Measurements from ENCODE around the gene SECTM1.
A peak's percentile ranks its signal among the peaks of the same experiment; 100 is the strongest.

The SECTM1 gene

GRCh38 chr17:82314012-82314726, 19.4 kb downstream of the SECTM1 start:
- no peak for DNase-seq

DNA sequence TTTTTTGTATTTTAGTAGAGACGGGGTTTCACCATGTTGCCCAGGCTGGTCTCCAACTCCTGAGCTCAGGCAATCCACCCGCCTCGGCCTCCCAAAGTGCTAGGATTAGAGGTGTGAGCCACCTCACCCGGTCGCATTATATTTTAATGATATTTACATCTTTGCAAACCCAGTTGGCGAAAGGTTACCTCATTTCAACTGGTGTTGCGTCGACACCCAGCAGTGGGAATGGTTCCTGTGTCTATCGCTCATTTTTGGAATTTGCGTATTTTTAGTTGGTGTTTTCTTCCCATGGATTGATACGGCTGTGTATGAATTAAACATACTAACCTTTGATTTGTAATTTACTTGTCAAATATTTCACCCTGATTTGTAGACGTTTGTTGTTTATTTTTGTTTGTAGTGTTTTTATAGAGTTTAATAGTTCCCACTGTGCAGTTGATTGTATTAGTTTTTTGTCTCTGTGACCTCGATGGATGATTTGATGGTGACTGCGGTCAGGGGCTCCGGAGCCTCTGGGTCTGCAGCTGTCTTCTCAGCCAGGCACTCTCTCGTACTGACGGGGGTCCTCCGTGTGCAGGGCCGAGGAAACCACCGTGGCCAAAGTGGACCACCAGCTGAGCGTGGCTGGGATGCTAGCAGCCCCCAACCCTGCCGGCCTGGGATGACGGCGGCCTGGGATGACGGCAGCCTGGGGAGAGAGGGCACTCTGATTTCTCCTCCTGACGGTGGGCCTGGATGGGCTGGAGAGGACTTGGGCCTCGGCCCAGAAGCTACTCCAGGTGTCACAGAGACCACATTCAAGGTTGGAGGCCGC, 20.2 kb downstream of the SECTM1 start:
- DNase-seq = no peak

DNA sequence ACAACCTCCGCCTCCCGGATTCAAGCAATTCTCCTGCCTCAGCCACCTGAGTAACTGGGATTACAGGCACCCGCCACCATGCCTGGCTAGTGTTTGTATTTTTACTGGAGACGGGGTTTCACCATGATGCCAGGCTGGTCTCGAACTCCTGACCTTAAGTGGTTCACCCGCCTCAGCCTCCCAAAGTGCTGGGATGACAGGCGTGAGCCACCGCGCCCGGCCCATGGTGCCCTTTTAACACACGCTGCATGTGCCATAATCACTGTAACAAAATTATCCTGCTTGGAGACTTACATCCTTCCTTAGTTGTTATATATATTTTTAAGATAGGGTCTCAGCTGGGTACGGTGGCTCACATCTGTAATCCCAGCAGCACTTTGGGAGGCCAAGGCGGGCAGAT, 21.6 kb downstream of the SECTM1 start:
- DNase-seq = no peak

GRCh38 chr17:82310877-82311276, 22.7 kb downstream of the SECTM1 start:
- no peak for DNase-seq

- DNase-seq = no peak
Measured at GRCh38 chr17:82309656-82310570, 23.7 kb downstream of the SECTM1 start.

DNA sequence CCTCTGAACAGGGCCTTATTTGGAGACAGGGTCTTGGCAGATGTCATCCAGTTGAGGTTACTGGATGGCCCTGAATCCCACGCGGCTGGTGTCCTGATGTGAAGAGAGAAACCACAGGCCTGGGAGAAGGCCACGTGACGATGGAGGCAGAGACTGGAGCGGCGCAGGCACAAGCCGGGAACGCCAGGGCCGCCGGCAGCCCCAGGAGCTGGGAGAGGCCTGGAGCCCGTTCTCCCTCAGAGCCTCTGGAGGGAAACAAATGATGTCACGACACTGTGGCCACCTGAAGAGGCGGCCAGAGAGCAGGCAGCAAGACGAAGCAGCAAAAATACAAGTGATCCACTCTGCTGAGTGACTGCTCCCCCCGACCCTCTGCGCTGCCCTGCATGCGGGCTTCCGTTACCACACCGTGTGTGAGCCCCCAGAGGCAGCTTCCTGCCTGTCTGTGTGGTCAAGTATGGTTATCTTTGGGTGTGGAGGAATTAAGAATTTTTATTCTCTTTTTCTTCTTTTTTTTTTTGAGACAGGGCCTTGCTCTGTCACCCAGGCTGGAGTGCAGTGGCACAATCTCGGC, 27.8 kb downstream of the SECTM1 start:
- DNase-seq = no peak

DNA sequence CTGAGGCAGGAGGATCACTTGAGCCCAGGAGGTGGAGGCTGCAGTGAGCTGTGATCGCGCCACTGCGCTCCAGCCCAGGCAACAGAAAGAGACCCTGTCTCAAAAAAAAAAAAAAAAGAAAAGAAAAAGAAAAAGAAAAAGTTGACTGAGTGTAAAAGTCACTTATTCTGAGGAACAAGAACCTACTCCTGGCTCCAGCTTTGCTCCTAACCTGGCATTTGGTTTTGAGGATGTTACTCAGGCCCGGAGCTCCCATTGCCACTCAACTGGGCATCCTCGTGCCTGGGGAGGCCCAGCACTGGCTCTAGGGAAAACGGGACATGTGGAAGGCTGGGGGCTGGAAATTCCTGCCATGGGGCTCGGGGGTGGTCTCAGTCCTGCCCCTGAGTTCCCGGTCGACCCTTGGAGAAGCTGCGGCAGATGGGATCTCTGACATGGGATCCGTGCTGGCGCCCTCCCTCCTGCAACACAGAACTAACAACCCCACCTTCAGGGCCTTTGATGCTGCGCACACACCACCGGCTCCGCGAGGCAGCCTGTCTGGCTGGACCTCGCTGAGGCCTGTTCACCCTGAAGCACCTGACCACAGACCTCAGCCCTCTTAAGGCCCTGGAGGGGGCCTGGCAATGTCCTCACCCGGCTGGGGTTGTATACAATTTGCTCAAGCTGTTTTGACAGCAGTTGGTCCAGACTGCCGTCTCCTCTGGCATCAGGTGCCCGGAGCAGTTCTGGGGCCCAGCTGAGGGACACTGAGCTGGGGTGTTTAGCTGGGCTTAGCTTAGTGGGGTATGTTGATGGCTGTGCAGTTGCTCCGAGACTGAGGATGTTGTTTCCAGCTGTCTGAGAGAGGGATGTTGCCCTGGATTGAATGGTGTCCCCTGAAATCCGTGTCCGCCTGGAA, 28.5 kb downstream of the SECTM1 start:
- no peak for DNase-seq

- DNase-seq = no peak
Measured at GRCh38 chr17:82303944-82304808, 29.4 kb downstream of the SECTM1 start.

DNA sequence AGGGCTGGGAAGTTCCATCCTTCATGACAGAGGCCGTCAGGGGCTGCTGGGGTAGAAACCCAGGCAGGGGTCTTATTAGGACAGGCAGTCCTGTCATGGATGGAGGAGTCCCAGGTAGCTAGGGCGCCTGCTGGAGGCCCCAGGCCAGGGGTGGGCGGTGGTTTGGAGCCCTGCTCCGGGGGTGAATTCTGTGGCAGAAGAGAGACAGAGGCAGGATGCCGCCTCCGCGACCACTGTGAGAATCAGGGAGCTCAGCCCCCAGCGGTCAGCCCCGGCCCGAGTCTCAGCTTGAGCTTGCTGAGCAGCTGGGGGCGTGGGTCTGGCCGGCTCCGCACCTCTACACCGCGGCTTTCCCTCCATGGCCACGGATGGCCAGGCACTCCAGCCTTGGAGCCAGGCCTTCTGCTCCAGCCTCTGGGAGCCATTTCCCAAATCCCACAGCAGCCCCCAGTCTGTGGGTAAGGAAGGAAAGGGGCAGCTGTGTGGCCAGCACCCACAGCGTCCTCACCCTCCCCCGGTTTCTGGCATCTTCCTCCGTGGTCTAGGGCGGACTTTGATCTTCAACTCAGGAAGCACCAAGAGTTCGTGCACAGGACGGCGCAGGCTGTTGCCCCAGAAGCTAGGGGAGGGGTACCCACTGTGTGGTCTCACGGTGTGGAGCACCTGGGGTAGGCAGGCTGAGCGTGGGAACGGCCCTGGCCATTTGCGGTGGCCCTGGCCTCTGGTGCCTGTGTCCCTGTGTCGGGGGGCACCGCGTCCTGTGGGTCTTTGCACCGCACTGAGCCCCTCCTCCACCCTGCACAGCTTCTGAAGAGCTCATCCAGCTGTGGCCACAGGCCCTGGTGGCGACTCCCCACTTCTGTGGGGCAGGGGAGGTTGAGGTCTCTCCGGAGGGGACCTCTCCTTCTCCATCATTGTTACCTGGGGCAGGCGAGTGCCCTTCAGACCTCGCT, 30.3 kb downstream of the SECTM1 start:
- DNase-seq = no peak

DNA sequence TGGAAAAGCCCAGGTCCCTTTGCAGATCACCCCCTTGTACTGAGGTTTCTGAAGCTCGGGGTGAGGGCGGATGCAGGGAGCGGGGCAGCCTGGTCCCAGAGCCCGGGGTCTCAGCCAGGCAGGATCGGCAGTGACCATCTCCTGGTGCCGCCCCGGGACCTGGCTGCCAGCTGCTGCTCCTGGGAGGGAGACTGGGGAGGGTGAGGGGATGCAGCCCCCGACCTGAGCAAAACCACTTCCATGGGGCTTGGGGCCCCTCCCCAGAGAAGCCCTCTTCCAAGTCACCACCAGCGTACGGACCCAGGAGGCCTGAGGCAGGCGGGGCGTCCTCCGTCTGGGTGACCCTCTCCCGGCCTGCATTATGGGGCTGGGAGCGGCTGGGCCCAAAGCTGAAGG, 31.0 kb downstream of the SECTM1 start:
- no peak for DNase-seq

GRCh38 chr17:82301916-82302567, 31.5 kb downstream of the SECTM1 start:
- no peak for DNase-seq

- no peak for DNase-seq
Measured at GRCh38 chr17:82301300-82301915, 32.2 kb downstream of the SECTM1 start.

DNA sequence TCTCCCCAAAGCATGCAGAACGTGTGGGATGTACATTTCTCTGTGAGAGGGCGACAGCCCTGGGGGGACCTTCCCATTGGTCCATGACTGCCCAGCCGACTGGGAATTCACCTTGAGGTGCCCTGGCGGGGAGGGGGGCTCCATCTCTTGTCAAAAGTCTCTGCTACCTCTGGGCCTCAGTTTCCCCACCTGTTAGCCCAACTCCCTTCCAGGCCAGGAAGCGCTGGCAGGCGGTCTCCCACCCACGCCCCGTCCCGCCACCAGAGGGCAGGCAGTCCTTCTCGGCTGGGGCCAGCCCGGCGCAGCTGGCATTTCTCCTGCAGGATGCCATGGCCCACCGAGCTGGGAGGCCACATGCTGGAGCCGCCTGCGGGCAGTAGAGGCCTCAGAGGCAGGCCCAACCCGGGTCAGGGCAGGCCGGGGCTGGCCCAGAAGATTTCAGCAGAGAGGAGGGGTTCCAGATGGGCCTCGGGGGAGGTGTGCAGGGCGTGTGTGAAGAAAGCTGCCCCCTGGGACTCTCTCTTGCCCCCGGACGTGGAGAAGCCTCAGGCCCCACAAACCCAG, 32.8 kb downstream of the SECTM1 start:
- peak; percentile 77 for DNase-seq

DNA sequence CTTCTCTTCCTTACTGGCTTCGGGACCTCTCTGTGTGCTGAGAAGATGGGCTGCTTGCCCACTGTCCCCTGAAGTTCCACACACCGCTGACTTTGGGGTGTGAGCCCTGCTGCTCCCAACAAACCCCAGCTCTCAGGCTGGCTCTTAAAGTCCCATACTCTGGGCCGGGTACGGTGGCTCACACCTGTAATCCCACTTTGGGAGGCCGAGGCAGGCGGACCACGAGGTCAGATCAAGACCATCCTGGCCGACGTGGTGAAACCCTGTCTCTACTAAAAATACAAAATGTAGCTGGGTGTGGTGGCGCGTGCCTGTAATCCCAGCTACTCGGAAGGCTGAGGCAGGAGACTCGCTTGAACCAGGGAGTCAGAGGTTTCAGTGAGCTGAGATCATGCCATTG, 33.3 kb downstream of the SECTM1 start:
- DNase-seq = no peak

GRCh38 chr17:82299452-82299851, 34.1 kb downstream of the SECTM1 start:
- DNase-seq = peak; percentile 13

DNA sequence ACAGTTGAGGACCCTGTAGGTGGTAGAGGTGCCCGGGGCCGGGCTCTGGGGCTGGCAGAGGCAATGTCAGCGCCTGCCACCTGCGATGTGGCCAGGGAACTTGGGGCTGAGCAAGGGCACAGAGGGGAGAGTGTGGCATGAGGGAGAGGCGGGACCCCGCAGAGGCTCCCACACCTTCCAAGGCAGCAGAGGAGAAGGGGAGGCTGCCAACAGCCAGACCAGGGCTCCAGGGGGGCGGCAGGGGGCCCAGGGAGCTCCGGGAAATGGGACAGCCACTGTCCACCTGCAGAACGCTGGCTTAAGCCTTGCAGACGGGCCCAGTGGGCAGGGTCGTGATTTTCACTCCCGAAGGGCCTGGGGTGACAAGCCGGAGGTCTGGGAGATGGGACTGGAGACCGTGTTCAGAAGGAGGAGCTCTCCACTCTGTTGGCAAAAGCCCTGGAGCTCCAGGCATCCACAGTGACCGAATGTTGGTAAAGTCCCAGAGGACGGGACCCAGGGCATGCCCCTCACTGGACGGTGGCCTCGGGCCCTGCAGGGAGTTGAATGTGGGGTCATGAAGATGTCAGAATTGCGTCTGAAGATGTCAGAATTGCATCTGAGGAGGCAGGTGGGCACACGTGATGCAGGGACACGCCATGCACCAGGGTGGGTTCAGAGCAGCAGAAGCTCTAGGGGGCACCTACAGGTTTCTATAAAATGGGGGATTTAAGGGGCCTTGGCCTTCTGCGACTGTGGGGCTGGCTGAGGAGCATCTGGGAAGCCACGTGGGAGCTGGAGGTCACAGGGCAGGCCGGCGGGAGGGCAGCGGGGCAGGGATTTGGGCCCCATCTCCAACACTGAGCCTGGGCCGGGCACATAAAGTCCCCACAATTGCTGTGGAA, 34.8 kb downstream of the SECTM1 start:
- peak; percentile 16 for DNase-seq

All from right hindlimb (tissue), 1 donor.